Neuronal stem cell (in vitro differentiated cells): ENCODE measurements around the gene RHOT1.
"Not testable (repeated sequence)": the region's sequence is repeated elsewhere in the genome, so short reads cannot be mapped to it uniquely, and the experiment has no call there.

Experiments
- DNase-seq: peaks from one replicate; pipeline ENCODE4 v3.0.0-alpha.2; 2013; ENCODE audit warnings: low spot score
- H2AFZ ChIP-seq: one replicate; pipeline ENCODE4 v1.6.1; 2013; ENCODE audit warnings: mild to moderate bottlenecking, low read length, inconsistent platforms
- H2AK5ac ChIP-seq: 2 replicates; pipeline ENCODE4 v1.6.1; 2013; ENCODE audit warnings: low read depth, mild to moderate bottlenecking, inconsistent platforms, low read length, moderate library complexity, mixed read lengths
- H2BK120ac ChIP-seq: 2 replicates; pipeline ENCODE4 v1.6.1; 2013; ENCODE audit warnings: low read depth, mild to moderate bottlenecking, inconsistent platforms, low read length, moderate library complexity, mixed read lengths
- H2BK12ac ChIP-seq: one replicate; pipeline ENCODE4 v1.6.1; 2013; ENCODE audit warnings: low read length, inconsistent platforms
- H2BK15ac ChIP-seq: 2 replicates; pipeline ENCODE4 v1.6.1; 2013; ENCODE audit warnings: mild to moderate bottlenecking, low read length, inconsistent platforms, mixed read lengths
- H2BK5ac ChIP-seq: one replicate; pipeline ENCODE4 v1.6.1; 2013; ENCODE audit warnings: inconsistent platforms, mild to moderate bottlenecking, low read length, moderate library complexity
- H3K14ac ChIP-seq: one replicate; pipeline ENCODE4 v1.6.1; 2013; ENCODE audit warnings: low read length, inconsistent platforms
- H3K18ac ChIP-seq: 2 replicates; pipeline ENCODE4 v1.6.1; 2013; ENCODE audit warnings: low read length, inconsistent platforms
- H3K23ac ChIP-seq: 2 replicates; pipeline ENCODE4 v1.6.1; 2013; ENCODE audit warnings: low read depth, mild to moderate bottlenecking, mixed read lengths, low read length, inconsistent platforms; ENCODE audit not compliant: poor library complexity
- H3K27ac ChIP-seq: replicated peaks from 3 replicates; pipeline ENCODE4 v1.5.1; 2013; ENCODE audit warnings: low read length, inconsistent platforms
- H3K27me3 ChIP-seq, 3 experiments: 2 replicates each; pipeline ENCODE4 v1.6.1; 2013; ENCODE audit warnings: low read length in 3 of 3, mild to moderate bottlenecking in 2 of 3, inconsistent platforms in 1 of 3, low read depth in 1 of 3, mixed read lengths in 1 of 3, moderate library complexity in 1 of 3; ENCODE audit not compliant: control insufficient read depth in 3 of 3, insufficient read depth in 3 of 3
- H3K36me3 ChIP-seq, 2 donors: replicated peaks in 1 of 2; 2 replicates each; pipeline ENCODE4 v1.6.1; 2013; ENCODE audit warnings: low read length in 2 of 2; ENCODE audit not compliant: control insufficient read depth in 2 of 2, insufficient read depth in 2 of 2
- H3K4ac ChIP-seq: 2 replicates; pipeline ENCODE4 v1.6.1; 2013; ENCODE audit warnings: inconsistent platforms, mild to moderate bottlenecking, low read length, moderate library complexity
- H3K4me1 ChIP-seq, 2 donors: 1 replicate in 1 of 2; 2 replicates in 1 of 2; pipeline ENCODE4 v1.6.1; 2013; ENCODE audit warnings: low read length in 2 of 2, low read depth in 1 of 2; ENCODE audit not compliant: control insufficient read depth in 2 of 2, insufficient read depth in 1 of 2
- H3K4me2 ChIP-seq: one replicate; pipeline ENCODE4 v1.6.1; 2013; ENCODE audit warnings: mild to moderate bottlenecking, low read length, inconsistent platforms; ENCODE audit not compliant: insufficient read depth, poor library complexity, severe bottlenecking
- H3K4me3 ChIP-seq, 2 donors: 2 replicates each; pipeline ENCODE4 v1.5.1; 2013; ENCODE audit warnings: low read length in 2 of 2, mild to moderate bottlenecking in 2 of 2, inconsistent platforms in 1 of 2, moderate library complexity in 1 of 2
- H3K79me1 ChIP-seq: one replicate; pipeline ENCODE4 v1.6.1; 2013; ENCODE audit warnings: low read depth, mild to moderate bottlenecking, inconsistent platforms, low read length, moderate library complexity
- H3K9ac ChIP-seq: one replicate; pipeline ENCODE4 v1.6.1; 2013; ENCODE audit warnings: mild to moderate bottlenecking, low read depth, low read length, inconsistent platforms; ENCODE audit not compliant: poor library complexity
- H3K9me3 ChIP-seq, 2 donors: replicated peaks in 1 of 2; 2 replicates each; pipeline versions ENCODE3 to v1.6.1; 2013; ENCODE audit warnings: low read length in 2 of 2, mild to moderate bottlenecking in 2 of 2, inconsistent platforms in 1 of 2, low read depth in 1 of 2, mixed read lengths in 1 of 2, moderate library complexity in 1 of 2; ENCODE audit not compliant: control insufficient read depth in 2 of 2, insufficient read depth in 1 of 2
- H4K8ac ChIP-seq: one replicate; pipeline ENCODE4 v1.6.1; 2013; ENCODE audit warnings: low read depth, mild to moderate bottlenecking, inconsistent platforms, low read length, moderate library complexity
- H4K91ac ChIP-seq: one replicate; pipeline ENCODE4 v1.6.1; 2013; ENCODE audit warnings: low read length, low read depth, mild to moderate bottlenecking, inconsistent platforms; ENCODE audit not compliant: poor library complexity
- WGBS, 2 donors: extraction: QIAGEN DNeasy Blood & Tissue Kit; methylation state at CpG; one replicate each; pipeline ENCODE4 v1.1.7; 2013; ENCODE audit warnings: missing lambda C conversion rate in 2 of 2, mixed read lengths in 1 of 2; ENCODE audit not compliant: insufficient read length in 2 of 2, insufficient replicate concordance in 1 of 2; ENCODE audit errors: extremely low coverage in 2 of 2; 5-methylcytosine and 5-hydroxymethylcytosine counted together

RHOT1 gene

GRCh38 chr17:32135497-32136117 lies 6.7 kb upstream of the RHOT1 start:
- H3K79me1 ChIP-seq: not testable (repeated sequence)
- WGBS, 2 donors: no CpG with 5 or more reads among the region's 14 CpGs

GRCh38 chr17:32136856-32137255 lies 5.4 kb upstream of the RHOT1 start:
- Histone ChIP-seq H3K9me3 (peaks cover 4 to 9% of the 10 kb centered on the region in 2 donors), H3K18ac (no peak overlapping the region), H3K36me3 (no peaks in the 10 kb centered on the region), H2BK12ac (no peak overlapping the region), H3K23ac (no peak overlapping the region), H3K79me1 (no peaks in the 10 kb centered on the region), H4K8ac (no peak overlapping the region), H3K4ac (no peak overlapping the region), H2BK120ac (no peak overlapping the region), H2BK5ac (no peak overlapping the region), H3K4me3 (no peak overlapping the region), H3K27ac (no peak overlapping the region), H3K4me2 (no peak overlapping the region), H2AK5ac (no peak overlapping the region), H2BK15ac (no peak overlapping the region), H3K27me3 (no peaks in the 10 kb centered on the region), H4K91ac (no peak overlapping the region), H3K4me1 (no peaks in the 10 kb centered on the region), H2AFZ (no peak overlapping the region), H3K14ac (no peak overlapping the region), H3K9ac (no peak overlapping the region)
- WGBS, 2 donors: no CpG with 5 or more reads among the region's 1 CpG
- DNase-seq: no peak

More at GRCh38 chr17:32135497-32136117, 6.7 kb upstream of the RHOT1 start:
- not testable (repeated sequence) for H3K14ac ChIP-seq, H3K27me3 ChIP-seq, H3K27ac ChIP-seq, H2BK5ac ChIP-seq, H3K4me2 ChIP-seq, H2AK5ac ChIP-seq, H2BK15ac ChIP-seq, H4K91ac ChIP-seq, H3K9ac ChIP-seq, H3K4me3 ChIP-seq, H3K4me1 ChIP-seq, DNase-seq, H3K18ac ChIP-seq, H2BK120ac ChIP-seq, H4K8ac ChIP-seq, H3K23ac ChIP-seq, H3K36me3 ChIP-seq, H3K4ac ChIP-seq, H2AFZ ChIP-seq, H2BK12ac ChIP-seq
- peaks cover 4 to 12% of the 10 kb centered on the region in 2 donors for H3K9me3 ChIP-seq

GRCh38 chr17:32139504-32139903 lies 2.8 kb upstream of the RHOT1 start:
- H3K4me2 ChIP-seq, H3K9me3 ChIP-seq, H3K14ac ChIP-seq, H2BK12ac ChIP-seq, H3K4me3 ChIP-seq, H3K4ac ChIP-seq, H4K8ac ChIP-seq, H2BK120ac ChIP-seq, H2BK5ac ChIP-seq, H2AK5ac ChIP-seq, H3K27me3 ChIP-seq, H3K4me1 ChIP-seq, H3K18ac ChIP-seq, H3K36me3 ChIP-seq, H3K79me1 ChIP-seq, H3K23ac ChIP-seq, DNase-seq, H2BK15ac ChIP-seq, H2AFZ ChIP-seq, H3K9ac ChIP-seq, H4K91ac ChIP-seq, H3K27ac ChIP-seq: not testable (repeated sequence)
- no CpG with 5 or more reads among the region's 5 CpGs for WGBS, 2 donors

GRCh38 chr17:32141258-32141657 lies 1.0 kb upstream of the RHOT1 start:
- H3K14ac ChIP-seq: no peak overlapping the region
- H2BK5ac ChIP-seq: no peak overlapping the region
- H2BK120ac ChIP-seq: no peak overlapping the region
- H3K79me1 ChIP-seq: peaks cover 4% of the 10 kb centered on the region
- DNase-seq: no peak
- no peak overlapping the region for H3K27ac ChIP-seq
- H3K9ac ChIP-seq: no peak overlapping the region
- no peak overlapping the region for H2BK12ac ChIP-seq
- H2AFZ ChIP-seq: peak overlapping the region; percentile 100
- H3K27me3 ChIP-seq: no peaks in the 10 kb centered on the region
- no CpG with 5 or more reads among the region's 3 CpGs for WGBS, 2 donors
- H3K4me1 ChIP-seq: peaks cover 0 to 4% of the 10 kb centered on the region in 2 donors
- H2BK15ac ChIP-seq: no peak overlapping the region
- H3K4ac ChIP-seq: no peak overlapping the region
- no peak overlapping the region for H3K18ac ChIP-seq
- no peak overlapping the region for H4K91ac ChIP-seq
- H4K8ac ChIP-seq: no peak overlapping the region
- H3K23ac ChIP-seq: no peak overlapping the region
- peaks cover 0 to 6% of the 10 kb centered on the region in 2 donors for H3K36me3 ChIP-seq
- H3K4me3 ChIP-seq: no peak overlapping the region
- no peaks in the 10 kb centered on the region for H3K9me3 ChIP-seq
- H2AK5ac ChIP-seq: no peak overlapping the region
- no peak overlapping the region for H3K4me2 ChIP-seq
